NCI-H2081 treated with DMSO at 0.1 percent for 48 hours (cell line): ENCODE measurements around the gene PLXNA2.
A peak's percentile ranks its signal among the peaks of the same experiment; 100 is the strongest.

Experiments used
- DNase-seq: peaks from one replicate; lab custom pipeline; 2025; lab: John Stamatoyannopoulos, UW

Gene PLXNA2

GRCh38 chr1:208264469-208265121 is 20.4 kb upstream of the PLXNA2 start:
- DNase-seq, result no peak

DNA sequence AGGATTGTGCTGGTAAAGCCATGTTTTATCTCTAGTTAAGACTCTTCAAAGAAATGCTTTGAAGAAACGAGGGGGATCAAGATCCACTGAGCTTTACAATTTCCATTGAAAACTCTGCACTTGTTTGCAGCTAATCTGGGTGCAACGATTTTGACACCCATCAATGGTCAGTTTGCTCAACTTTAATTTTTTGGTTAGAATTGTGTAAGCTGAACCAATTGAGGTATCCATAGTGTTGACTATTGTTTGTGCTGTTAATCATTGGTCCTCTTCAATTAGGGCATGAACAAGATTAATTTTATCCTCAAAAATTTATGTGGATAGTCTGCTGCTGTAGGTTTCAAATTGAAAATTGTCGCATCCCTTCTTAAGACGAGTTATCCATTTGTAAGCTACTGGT is 17.7 kb upstream of the PLXNA2 start:
- no peak for DNase-seq

DNA sequence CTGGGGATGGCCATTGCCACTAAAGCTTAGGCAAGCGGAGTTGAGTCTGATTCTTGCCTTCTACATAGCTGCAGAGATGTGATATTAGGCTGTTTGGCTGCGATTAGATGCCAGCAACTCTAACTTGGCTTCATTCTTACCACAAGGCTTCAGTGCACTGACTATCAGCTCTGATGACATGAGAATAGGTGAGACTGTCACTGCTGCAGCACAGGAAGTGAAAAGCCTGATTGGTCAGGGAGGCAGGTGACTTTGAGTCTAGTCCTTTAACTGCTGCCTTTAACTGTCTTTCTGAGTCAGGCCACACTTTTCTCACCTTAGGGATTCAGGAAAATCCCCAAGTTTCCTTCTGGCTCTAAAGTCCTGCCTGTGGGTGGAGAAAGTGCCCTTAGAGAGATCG is 14.1 kb upstream of the PLXNA2 start:
- DNase-seq, result no peak

- no peak for DNase-seq
These were observed 13.2 kb upstream of the PLXNA2 start for GRCh38 chr1:208257351-208257750.

DNA sequence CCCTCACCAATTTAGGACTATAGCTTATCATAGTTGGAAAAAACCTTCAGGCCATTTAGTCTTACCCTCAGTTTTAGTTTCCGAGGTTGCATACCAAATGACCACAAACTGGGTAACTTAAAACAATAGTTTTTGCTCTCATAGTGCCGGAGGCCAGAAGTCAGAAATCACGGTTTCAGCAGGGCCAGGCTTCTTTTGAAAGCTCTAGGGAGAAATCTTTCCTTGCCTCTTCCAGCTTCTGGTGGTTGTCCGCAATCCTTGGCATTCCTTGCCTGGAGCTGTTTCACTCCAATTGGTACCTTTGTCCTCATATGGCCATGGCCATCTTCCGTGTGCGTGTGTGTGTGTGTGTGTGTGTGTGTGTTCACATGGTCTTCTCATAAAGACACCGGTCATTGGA is 12.4 kb upstream of the PLXNA2 start:
- no peak for DNase-seq

GRCh38 chr1:208256091-208256490 is 11.9 kb upstream of the PLXNA2 start:
- DNase-seq, result no peak

GRCh38 chr1:208254862-208255261 is 10.7 kb upstream of the PLXNA2 start:
- DNase-seq, result no peak

DNA sequence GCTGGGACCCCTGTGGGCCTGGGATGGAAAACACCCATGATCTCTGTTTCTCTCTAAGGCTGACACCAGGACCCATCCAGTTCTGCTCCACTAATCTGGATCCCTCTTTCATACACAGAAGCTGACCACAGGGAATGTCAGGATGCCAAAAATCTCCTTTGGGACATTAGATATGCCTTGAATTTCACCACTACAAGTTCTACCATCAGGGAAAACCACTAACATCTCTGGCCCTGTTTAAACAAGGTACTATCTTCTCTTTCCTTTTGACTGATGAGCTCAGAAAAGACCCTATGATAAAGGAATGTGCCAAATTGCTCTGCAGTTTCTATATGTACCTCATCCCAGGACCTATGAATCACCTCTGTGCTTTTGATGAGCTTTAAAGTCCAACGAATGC is 10.2 kb upstream of the PLXNA2 start:
- DNase-seq, result no peak

DNA sequence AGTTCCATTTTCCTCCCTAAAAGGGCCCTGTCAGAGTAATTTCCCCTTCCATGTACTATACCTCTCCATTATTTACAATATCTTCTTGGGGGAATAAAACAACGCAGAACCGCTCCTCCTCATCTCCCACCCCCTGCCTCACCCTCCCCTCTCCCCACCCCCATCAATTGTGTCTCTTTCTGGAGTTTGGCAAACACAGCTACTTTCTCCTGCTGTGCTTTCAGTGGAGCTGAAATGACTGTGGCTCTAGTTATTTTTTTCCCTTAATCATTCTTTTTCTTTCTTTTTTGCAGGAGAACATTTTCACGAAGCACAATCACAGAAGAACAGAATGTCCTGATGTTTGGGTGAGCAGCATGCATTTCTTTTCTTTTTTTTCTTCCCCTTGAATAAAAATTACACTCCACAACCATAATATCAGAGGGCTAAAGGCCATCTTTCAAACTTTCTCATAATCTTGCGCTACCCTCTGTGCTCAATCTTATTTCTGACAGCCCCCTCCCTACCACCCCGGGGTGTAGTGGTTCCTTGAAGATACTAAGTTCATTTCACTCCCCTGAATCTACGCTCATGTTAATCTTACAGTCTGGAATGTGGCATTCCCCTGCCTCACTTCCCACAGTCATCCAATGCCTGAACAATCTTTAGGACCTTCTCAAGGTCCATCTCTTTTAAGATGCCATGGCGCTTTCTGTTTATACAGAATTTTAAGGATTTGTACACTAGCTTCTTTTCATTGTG is 8.8 kb upstream of the PLXNA2 start:
- DNase-seq, result no peak

GRCh38 chr1:208251911-208252835 is 8.0 kb upstream of the PLXNA2 start:
- no peak for DNase-seq

- no peak for DNase-seq
These were observed 6.8 kb upstream of the PLXNA2 start for GRCh38 chr1:208251015-208251414.

- DNase-seq, result no peak
These were observed 6.4 kb upstream of the PLXNA2 start for GRCh38 chr1:208250613-208251012.

GRCh38 chr1:208248991-208249696 is 5.0 kb upstream of the PLXNA2 start:
- DNase-seq, result no peak

DNA sequence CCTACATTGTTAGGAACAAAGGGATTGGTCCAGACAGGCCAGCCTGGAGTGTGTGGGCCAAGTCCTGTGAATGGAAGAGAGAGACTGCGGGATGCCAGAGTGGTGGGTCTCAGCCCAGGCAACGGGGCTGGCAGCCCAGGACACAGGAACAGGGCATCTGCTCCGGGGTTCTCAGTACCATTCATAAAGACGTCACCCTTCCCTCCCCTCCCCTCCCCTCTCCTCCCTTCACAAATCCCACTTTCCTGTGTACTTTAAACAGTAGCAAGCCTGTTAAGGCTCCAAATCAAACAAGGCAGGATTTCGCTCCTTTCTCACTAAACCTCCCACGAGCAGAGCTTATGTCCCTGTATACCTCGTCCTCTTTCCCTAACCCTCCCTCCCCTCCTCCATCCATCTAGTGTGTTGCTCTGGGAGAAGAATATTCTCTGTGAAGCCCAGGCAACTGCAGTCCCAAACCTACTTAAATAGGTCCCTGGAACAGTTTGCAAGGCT is 4.2 kb upstream of the PLXNA2 start:
- DNase-seq, result no peak

- DNase-seq, result no peak
These were observed 3.5 kb upstream of the PLXNA2 start for GRCh38 chr1:208247696-208248095.

DNA sequence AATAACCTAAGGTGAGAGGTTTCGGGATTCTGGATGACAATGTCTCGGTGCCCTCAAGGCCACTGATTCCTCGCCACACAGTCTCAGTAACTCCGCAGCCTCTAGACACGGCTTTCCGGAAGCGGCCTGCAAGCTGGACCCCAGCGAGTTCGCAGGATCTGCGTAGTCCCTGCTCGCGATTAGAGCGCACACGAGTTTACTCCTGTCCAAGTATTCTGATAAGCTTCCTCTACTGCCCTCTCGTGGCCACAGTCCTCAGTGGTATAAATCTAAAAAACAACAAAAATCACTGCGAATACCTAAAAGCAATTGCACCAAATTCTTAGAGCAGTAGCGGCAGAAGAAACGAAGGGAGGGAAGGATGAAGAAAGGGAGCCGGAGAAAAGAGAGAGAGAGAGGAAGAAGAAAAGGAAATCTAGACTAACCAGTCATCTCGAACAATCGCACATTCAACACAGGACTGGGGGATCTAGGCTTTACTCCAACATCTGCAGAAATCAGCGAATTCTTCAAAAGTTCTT is 1.1 kb upstream of the PLXNA2 start:
- DNase-seq, result peak; percentile 61

DNA sequence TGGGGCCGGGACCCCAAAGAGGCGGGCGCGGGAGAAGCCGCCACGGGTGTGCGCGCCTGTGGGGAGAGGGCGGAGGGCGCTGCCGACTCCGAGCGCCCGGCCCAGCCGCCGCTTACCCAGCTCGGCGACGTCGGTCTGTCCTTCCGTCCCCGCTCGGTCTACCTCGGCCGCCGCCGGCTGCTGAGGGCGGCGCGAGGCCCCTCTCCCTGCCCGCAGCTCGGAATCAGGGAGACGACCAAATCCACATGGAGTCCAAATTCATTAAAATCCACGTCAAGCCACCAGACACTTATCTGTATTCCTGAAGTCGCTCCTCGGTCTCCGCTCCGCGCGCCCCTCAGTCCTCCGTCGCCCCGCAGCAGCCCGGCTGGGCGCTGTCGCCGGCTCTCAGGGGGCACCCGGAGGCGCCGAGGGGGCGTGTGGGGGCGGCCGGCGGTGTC is 637 bp downstream of the PLXNA2 start:
- no peak for DNase-seq

GRCh38 chr1:208242941-208243526 is 1.1 kb downstream of the PLXNA2 start:
- DNase-seq, result no peak

DNA sequence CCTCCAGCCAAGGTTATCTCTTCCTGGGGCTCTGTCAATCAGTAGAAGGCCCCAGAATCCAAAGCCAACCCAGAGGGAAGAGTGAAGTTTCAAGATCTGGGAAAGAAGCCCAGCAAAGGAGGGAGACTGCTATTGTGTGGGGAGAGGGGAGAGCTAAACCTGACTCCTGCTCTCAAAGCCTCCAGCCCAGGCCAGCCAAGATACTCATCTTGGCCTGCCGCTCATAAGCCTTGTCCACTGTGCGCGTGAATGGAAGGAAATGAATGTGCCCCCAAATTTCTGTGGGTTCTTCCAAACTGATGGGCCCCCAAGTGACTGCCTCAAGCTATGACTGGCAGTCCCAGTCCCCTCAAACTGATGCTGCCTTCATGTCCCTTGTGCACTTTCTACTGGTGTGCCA is 2.0 kb downstream of the PLXNA2 start:
- DNase-seq, result no peak

GRCh38 chr1:208241512-208241911 is 2.7 kb downstream of the PLXNA2 start:
- DNase-seq, result no peak

GRCh38 chr1:208240662-208241355 is 3.4 kb downstream of the PLXNA2 start:
- no peak for DNase-seq
